Measurements from ENCODE around the gene LRBA.
"Not testable (repeated sequence)": the region's sequence is repeated elsewhere in the genome, so short reads cannot be mapped to it uniquely, and the experiment has no call there.

Gene LRBA

GRCh38 chr4:150918562-150918961, 96.5 kb downstream of the LRBA start:
- not testable (repeated sequence) for H3K27me3 ChIP-seq (ENCODE audit: control insufficient read depth in 1 of 2, insufficient read depth in 2 of 2, low read length in 2 of 2); H3K36me3 ChIP-seq (ENCODE audit: control insufficient read depth in 2 of 2, insufficient read depth in 2 of 2, low read length in 2 of 2)

GRCh38 chr4:150911326-150911725, 103.8 kb downstream of the LRBA start:
- Histone ChIP-seq H3K27ac (ENCODE audit: low read length) (no peak overlapping the region), H3K27me3 (ENCODE audit: control insufficient read depth in 1 of 2, insufficient read depth in 2 of 2, low read length in 2 of 2) (no peaks in the 10 kb centered on the region), H3K9me3 (ENCODE audit: control insufficient read depth in 2 of 2, low read length in 2 of 2) (no peaks in the 10 kb centered on the region), H3K9ac (ENCODE audit: low read length in 2 of 2) (no peak overlapping the region), H3K4me3 (ENCODE audit: low read length in 2 of 2) (no peak overlapping the region), H3K36me3 (ENCODE audit: control insufficient read depth in 2 of 2, insufficient read depth in 2 of 2, low read length in 2 of 2) (no peaks in the 10 kb centered on the region), H3K4me1 (ENCODE audit: control insufficient read depth, insufficient read depth, low read length) (no peaks in the 10 kb centered on the region)

More at GRCh38 chr4:150918562-150918961, 96.5 kb downstream of the LRBA start:
- not testable (repeated sequence) for H3K9me3 ChIP-seq (ENCODE audit: control insufficient read depth in 2 of 2, low read length in 2 of 2); H3K4me3 ChIP-seq (ENCODE audit: low read length in 2 of 2); H3K27ac ChIP-seq (ENCODE audit: low read length); H3K4me1 ChIP-seq (ENCODE audit: control insufficient read depth, insufficient read depth, low read length); H3K9ac ChIP-seq (ENCODE audit: low read length in 2 of 2)

- Histone ChIP-seq H3K9me3 (ENCODE audit: control insufficient read depth in 2 of 2, low read length in 2 of 2) (no peaks in the 10 kb centered on the region), H3K36me3 (ENCODE audit: control insufficient read depth in 2 of 2, insufficient read depth in 2 of 2, low read length in 2 of 2) (no peaks in the 10 kb centered on the region), H3K27ac (ENCODE audit: low read length) (no peak overlapping the region), H3K4me3 (ENCODE audit: low read length in 2 of 2) (no peak overlapping the region), H3K9ac (ENCODE audit: low read length in 2 of 2) (no peak overlapping the region), H3K4me1 (ENCODE audit: control insufficient read depth, insufficient read depth, low read length) (no peaks in the 10 kb centered on the region), H3K27me3 (ENCODE audit: control insufficient read depth in 1 of 2, insufficient read depth in 2 of 2, low read length in 2 of 2) (no peaks in the 10 kb centered on the region)
Measured at GRCh38 chr4:150909116-150909515, 106.0 kb downstream of the LRBA start.

- Histone ChIP-seq H3K36me3 (ENCODE audit: control insufficient read depth in 2 of 2, insufficient read depth in 2 of 2, low read length in 2 of 2) (no peaks in the 10 kb centered on the region), H3K4me1 (ENCODE audit: control insufficient read depth, insufficient read depth, low read length) (no peaks in the 10 kb centered on the region), H3K4me3 (ENCODE audit: low read length in 2 of 2) (no peak overlapping the region), H3K27ac (ENCODE audit: low read length) (no peak overlapping the region), H3K9me3 (ENCODE audit: control insufficient read depth in 2 of 2, low read length in 2 of 2) (no peaks in the 10 kb centered on the region), H3K27me3 (ENCODE audit: control insufficient read depth in 1 of 2, insufficient read depth in 2 of 2, low read length in 2 of 2) (no peaks in the 10 kb centered on the region), H3K9ac (ENCODE audit: low read length in 2 of 2) (no peak overlapping the region)
Measured at GRCh38 chr4:150906987-150907633, 108.0 kb downstream of the LRBA start.

- H3K4me1 ChIP-seq (ENCODE audit: control insufficient read depth, insufficient read depth, low read length): no peaks in the 10 kb centered on the region
- H3K36me3 ChIP-seq (ENCODE audit: control insufficient read depth in 2 of 2, insufficient read depth in 2 of 2, low read length in 2 of 2): no peaks in the 10 kb centered on the region
- H3K4me3 ChIP-seq (ENCODE audit: low read length in 2 of 2): no peak overlapping the region
- no peaks in the 10 kb centered on the region for H3K9me3 ChIP-seq (ENCODE audit: control insufficient read depth in 2 of 2, low read length in 2 of 2)
- no peak overlapping the region for H3K9ac ChIP-seq (ENCODE audit: low read length in 2 of 2)
- no peaks in the 10 kb centered on the region for H3K27me3 ChIP-seq (ENCODE audit: control insufficient read depth in 1 of 2, insufficient read depth in 2 of 2, low read length in 2 of 2)
- H3K27ac ChIP-seq (ENCODE audit: low read length): no peak overlapping the region
Measured at GRCh38 chr4:150904671-150905070, 110.4 kb downstream of the LRBA start.

- Histone ChIP-seq H3K4me1 (ENCODE audit: control insufficient read depth, insufficient read depth, low read length) (no peaks in the 10 kb centered on the region), H3K9ac (ENCODE audit: low read length in 2 of 2) (no peak overlapping the region), H3K27me3 (ENCODE audit: control insufficient read depth in 1 of 2, insufficient read depth in 2 of 2, low read length in 2 of 2) (no peaks in the 10 kb centered on the region), H3K36me3 (ENCODE audit: control insufficient read depth in 2 of 2, insufficient read depth in 2 of 2, low read length in 2 of 2) (peaks cover 3 to 5% of the 10 kb centered on the region in 2 donors), H3K4me3 (ENCODE audit: low read length in 2 of 2) (no peak overlapping the region), H3K9me3 (ENCODE audit: control insufficient read depth in 2 of 2, low read length in 2 of 2) (no peaks in the 10 kb centered on the region), H3K27ac (ENCODE audit: low read length) (no peak overlapping the region)
Measured at GRCh38 chr4:150903603-150904002, 111.5 kb downstream of the LRBA start.

GRCh38 chr4:150896497-150896896, 118.6 kb downstream of the LRBA start:
- H3K36me3 ChIP-seq (ENCODE audit: control insufficient read depth in 2 of 2, insufficient read depth in 2 of 2, low read length in 2 of 2): peaks cover 5 to 7% of the 10 kb centered on the region in 2 donors
- no peaks in the 10 kb centered on the region for H3K9me3 ChIP-seq (ENCODE audit: control insufficient read depth in 2 of 2, low read length in 2 of 2)
- H3K27me3 ChIP-seq (ENCODE audit: control insufficient read depth in 1 of 2, insufficient read depth in 2 of 2, low read length in 2 of 2): no peaks in the 10 kb centered on the region
- H3K27ac ChIP-seq (ENCODE audit: low read length): no peak overlapping the region
- H3K9ac ChIP-seq (ENCODE audit: low read length in 2 of 2): no peak overlapping the region
- no peaks in the 10 kb centered on the region for H3K4me1 ChIP-seq (ENCODE audit: control insufficient read depth, insufficient read depth, low read length)
- H3K4me3 ChIP-seq (ENCODE audit: low read length in 2 of 2): no peak overlapping the region

- H3K36me3 ChIP-seq (ENCODE audit: control insufficient read depth in 2 of 2, insufficient read depth in 2 of 2, low read length in 2 of 2): peaks cover 0 to 3% of the 10 kb centered on the region in 2 donors
- H3K4me1 ChIP-seq (ENCODE audit: control insufficient read depth, insufficient read depth, low read length): no peaks in the 10 kb centered on the region
- no peaks in the 10 kb centered on the region for H3K9me3 ChIP-seq (ENCODE audit: control insufficient read depth in 2 of 2, low read length in 2 of 2)
Measured at GRCh38 chr4:150890246-150890645, 124.8 kb downstream of the LRBA start.

GRCh38 chr4:150889306-150889705, 125.8 kb downstream of the LRBA start:
- Histone ChIP-seq H3K4me1 (ENCODE audit: control insufficient read depth, insufficient read depth, low read length) (no peaks in the 10 kb centered on the region), H3K27me3 (ENCODE audit: control insufficient read depth in 1 of 2, insufficient read depth in 2 of 2, low read length in 2 of 2) (no peaks in the 10 kb centered on the region), H3K9ac (ENCODE audit: low read length in 2 of 2) (no peak overlapping the region), H3K36me3 (ENCODE audit: control insufficient read depth in 2 of 2, insufficient read depth in 2 of 2, low read length in 2 of 2) (peaks cover 0 to 3% of the 10 kb centered on the region in 2 donors), H3K9me3 (ENCODE audit: control insufficient read depth in 2 of 2, low read length in 2 of 2) (no peaks in the 10 kb centered on the region), H3K27ac (ENCODE audit: low read length) (no peak overlapping the region), H3K4me3 (ENCODE audit: low read length in 2 of 2) (no peak overlapping the region)

More at GRCh38 chr4:150890246-150890645, 124.8 kb downstream of the LRBA start:
- Histone ChIP-seq H3K27ac (ENCODE audit: low read length) (no peak overlapping the region), H3K9ac (ENCODE audit: low read length in 2 of 2) (no peak overlapping the region), H3K27me3 (ENCODE audit: control insufficient read depth in 1 of 2, insufficient read depth in 2 of 2, low read length in 2 of 2) (no peaks in the 10 kb centered on the region), H3K4me3 (ENCODE audit: low read length in 2 of 2) (no peak overlapping the region)

GRCh38 chr4:150888625-150889024, 126.5 kb downstream of the LRBA start:
- H3K27ac ChIP-seq (ENCODE audit: low read length): no peak overlapping the region
- H3K4me1 ChIP-seq (ENCODE audit: control insufficient read depth, insufficient read depth, low read length): no peaks in the 10 kb centered on the region
- peaks cover 0 to 3% of the 10 kb centered on the region in 2 donors for H3K36me3 ChIP-seq (ENCODE audit: control insufficient read depth in 2 of 2, insufficient read depth in 2 of 2, low read length in 2 of 2)
- no peak overlapping the region for H3K4me3 ChIP-seq (ENCODE audit: low read length in 2 of 2)
- no peaks in the 10 kb centered on the region for H3K27me3 ChIP-seq (ENCODE audit: control insufficient read depth in 1 of 2, insufficient read depth in 2 of 2, low read length in 2 of 2)
- no peak overlapping the region for H3K9ac ChIP-seq (ENCODE audit: low read length in 2 of 2)
- H3K9me3 ChIP-seq (ENCODE audit: control insufficient read depth in 2 of 2, low read length in 2 of 2): no peaks in the 10 kb centered on the region

- Histone ChIP-seq H3K9me3 (ENCODE audit: control insufficient read depth in 2 of 2, low read length in 2 of 2) (no peaks in the 10 kb centered on the region), H3K4me3 (ENCODE audit: low read length in 2 of 2) (no peak overlapping the region)
Measured at GRCh38 chr4:150888217-150888616, 126.9 kb downstream of the LRBA start.

More at GRCh38 chr4:150888217-150888616, 126.9 kb downstream of the LRBA start:
- Histone ChIP-seq H3K4me1 (ENCODE audit: control insufficient read depth, insufficient read depth, low read length) (no peaks in the 10 kb centered on the region), H3K27ac (ENCODE audit: low read length) (no peak overlapping the region), H3K27me3 (ENCODE audit: control insufficient read depth in 1 of 2, insufficient read depth in 2 of 2, low read length in 2 of 2) (no peaks in the 10 kb centered on the region), H3K9ac (ENCODE audit: low read length in 2 of 2) (no peak overlapping the region), H3K36me3 (ENCODE audit: control insufficient read depth in 2 of 2, insufficient read depth in 2 of 2, low read length in 2 of 2) (peaks cover 0 to 3% of the 10 kb centered on the region in 2 donors)

Data from stomach smooth muscle (tissue), 2 donors.